Stomach (tissue), 4 donors: ENCODE measurements around the gene NPIPA5.

Source experiments
- CTCF ChIP-seq, 7 experiments: fragments of 450-650 bp in 4 of 7; fragments of 200-600 bp in 3 of 7; sonication (generic) in 3 of 7; IDR thresholded peaks; one replicate each; pipeline ENCODE4 v1.5.1; 2016 to 2019; ENCODE audit warnings: antibody characterized with exemption in 7 of 7, control low read depth in 2 of 7, mild to moderate bottlenecking in 1 of 7
- POLR2A ChIP-seq, 4 donors: fragments of 450-650 bp; IDR thresholded peaks; one replicate each; pipeline ENCODE4 v1.6.1; 2016; ENCODE audit warnings: antibody characterized with exemption in 4 of 4, control low read depth in 2 of 4, mild to moderate bottlenecking in 1 of 4, moderate library complexity in 1 of 4

- TF ChIP-seq CTCF (IDR thresholded peaks at IDR 0.05), result peak in 5 of 7 experiments; percentile 49 to 70 (median 63)
- no peak for TF ChIP-seq POLR2A (IDR thresholded peaks at IDR 0.05)
These were observed 49.6 kb upstream of the NPIPA5 start for GRCh38 chr16:15427648-15428239.
